ENCODE results near the gene AOAH.
"Not testable (repeated sequence)": the region's sequence is repeated elsewhere in the genome, so short reads cannot be mapped to it uniquely, and the experiment has no call there.

AOAH gene

DNA sequence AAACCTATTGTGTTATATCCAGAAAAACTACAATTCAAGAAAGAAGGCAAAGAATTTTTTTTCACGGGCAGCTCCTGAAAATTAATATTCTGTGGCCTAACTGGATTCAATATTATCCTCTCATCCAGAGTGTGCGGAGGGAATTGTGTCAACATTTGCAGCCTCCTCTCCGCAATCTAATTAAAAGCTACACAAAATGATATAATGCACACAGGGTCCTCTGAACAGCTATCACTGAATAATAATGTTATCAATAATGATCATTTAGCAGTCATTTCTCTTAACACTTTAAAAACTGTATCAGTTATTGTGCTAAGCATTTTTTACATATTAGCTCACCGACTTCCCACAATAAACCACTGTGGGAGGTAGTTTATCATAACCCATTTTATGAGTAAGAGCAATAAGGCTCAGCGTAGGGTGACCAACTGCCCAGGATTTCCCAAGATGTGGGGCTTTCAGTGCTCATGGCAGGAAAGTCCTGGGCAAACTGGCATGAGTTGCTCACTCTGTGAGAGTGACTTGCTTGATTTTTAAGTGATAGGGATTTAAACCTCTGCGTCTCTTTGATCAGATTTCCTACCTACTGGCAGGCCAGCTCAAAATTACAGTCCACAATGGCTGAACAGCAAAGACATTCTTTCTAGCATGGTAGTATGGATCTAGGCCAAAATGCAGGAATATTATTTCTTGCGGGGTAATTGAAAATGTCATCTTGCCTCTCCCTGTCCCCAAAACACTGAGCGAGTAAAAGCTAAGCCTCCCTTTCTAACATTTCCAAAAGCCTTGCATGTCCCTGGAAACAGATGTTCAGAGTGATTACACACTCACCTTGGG, 65.7 kb downstream of the AOAH start:
- DNase-seq (ENCODE audit: low read depth in 2 of 2): no peak

DNA sequence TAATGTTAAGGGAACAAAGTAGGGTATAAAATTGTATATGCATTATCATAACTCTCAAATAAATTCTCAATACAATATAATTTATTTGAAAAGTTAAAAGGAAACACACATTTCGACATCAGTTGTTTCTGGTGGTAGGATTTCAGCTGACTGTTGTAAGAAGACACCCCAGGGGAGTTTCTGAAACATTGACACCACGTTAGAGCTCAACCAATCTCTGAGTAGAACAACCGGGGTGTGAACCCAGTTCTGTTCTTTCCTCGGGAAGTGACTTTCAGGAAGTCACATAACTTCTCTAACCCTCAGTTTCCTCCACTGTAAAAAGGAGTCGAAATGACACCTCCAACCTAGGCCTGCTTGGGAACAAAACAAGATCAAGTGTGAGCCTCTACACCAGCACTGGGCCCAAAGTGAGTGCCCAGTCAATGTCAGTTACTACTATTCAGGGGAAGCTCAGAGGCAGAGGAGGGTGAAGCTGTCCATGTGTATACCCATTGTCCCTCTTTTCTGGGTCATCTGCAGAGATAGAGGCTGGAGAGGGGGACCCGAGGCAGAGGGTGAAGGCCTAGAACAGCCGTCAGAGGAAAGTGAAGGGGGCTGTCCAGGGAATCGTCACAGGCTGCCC, 67.1 kb downstream of the AOAH start:
- DNase-seq (ENCODE audit: low read depth in 2 of 2): no peak

DNA sequence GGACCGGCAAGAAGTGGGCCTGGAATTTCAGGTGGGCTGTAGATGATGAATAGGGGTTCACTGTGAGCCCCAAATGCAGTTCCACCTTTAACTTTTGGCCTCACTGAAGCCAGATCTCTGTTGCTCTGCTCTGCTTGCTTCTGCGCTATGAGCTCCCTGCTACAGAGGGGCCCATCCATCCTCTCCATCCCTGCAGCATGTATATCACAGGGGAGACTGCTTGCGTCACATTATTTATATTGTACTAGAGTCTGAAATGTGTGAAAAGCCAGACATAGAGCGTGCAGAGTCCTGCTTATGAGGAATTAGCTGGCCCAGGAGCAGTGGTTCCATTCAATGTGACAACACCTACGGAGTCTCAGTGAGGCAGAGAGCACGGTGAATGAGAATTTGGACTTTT, 69.9 kb downstream of the AOAH start:
- DNase-seq (ENCODE audit: low read depth in 2 of 2): no peak

DNA sequence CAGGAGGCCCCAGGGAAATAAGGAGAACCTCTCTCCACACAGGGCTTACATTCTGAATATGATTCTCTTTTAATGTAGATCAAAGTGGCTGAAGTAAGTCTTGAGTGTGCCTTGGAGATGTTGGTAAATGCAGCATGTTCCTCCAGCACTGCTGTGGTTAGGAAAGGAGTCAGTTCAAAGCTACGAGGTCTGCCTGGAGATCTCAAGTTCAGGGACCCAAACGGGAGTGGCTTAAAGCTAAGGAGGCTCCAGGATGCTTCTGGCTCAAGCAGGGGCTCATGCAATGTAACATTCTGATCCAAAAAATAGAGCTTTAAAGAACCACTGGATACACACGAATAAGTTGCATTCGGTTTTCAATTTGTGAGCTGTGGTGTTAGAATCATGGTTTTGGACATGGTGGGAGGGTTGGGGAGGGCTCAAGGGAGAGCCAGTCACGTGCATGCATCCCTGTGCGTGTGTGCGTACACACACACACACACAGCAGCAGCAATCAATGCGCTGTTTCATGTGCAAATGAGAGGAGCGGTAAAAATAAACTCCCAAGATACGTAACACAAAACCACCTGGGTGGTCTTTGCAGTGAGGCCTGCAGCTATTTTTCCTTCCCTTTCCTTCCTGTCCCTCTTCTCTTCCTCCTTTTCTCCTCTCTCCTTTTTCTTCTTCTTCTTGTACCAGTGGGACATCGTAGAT, 70.5 kb downstream of the AOAH start:
- DNase-seq (ENCODE audit: low read depth in 2 of 2): no peak

DNA sequence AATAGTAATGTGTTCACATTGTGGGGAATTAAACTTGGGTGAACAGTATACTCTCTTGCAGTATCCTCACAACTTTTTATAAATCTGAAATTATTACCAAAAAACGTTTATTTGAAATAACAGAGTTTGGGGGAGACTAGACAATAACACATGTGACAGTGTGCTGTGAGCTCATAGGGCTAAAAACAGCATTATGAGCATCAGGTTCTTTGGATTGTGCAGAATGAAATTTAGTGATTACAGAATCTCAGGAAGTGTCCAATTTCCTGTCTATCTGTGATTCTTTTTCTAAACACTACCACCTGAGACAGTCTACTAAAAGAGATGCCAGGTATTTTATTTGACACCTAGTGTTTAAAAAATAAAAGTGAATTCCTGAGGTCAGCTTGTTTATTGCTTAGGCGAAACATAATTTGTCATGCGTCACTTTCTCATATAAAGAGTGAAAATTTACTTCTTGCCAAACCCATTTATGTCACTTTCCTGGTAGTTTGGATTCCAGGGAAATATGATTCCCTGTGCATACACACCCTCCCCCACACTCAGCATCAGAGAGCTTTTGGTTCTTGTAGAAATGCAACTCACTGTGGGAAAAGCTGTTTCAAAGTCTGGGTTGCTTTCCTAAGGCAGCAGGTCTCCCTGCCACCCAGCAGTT, 71.2 kb downstream of the AOAH start:
- DNase-seq (ENCODE audit: low read depth in 2 of 2): no peak

DNA sequence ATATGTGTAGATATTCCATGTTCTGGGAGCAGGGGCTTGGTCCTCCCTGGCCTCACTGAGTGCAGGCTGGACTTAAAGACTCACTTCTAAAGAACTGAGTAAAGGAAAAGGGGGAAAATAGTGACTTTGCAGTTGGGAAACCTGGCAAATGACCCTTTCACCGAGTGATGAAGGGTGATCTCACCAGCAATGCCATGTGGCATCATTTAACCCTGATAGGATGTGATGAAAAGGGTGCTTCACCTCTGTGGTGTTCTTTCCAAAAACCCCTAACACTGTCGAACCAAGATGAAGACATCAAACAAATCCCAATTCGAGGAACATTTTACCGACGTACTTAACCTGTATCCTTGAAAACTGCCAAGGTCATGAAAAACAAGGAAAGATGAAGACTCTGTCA, 71.9 kb downstream of the AOAH start:
- no peak for DNase-seq (ENCODE audit: low read depth in 2 of 2)

DNA sequence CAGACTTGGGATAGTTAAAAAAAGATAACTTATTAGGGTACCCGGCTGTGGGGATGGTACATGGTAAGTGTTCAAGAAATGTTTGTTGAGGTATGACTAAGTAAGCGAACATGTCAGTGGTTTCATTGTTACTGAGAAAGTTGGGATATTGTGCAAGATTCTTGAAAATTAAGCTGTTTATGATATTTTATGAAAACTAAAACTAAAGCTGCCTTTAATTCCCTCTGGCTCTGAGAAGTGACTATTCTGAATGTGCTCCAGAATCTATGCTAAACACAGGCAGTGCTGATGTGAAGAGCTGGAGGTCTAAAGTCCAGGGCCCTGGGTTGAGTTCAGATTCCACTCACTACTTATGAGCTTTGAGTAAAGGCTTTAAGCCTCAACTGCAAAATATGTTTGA, 72.9 kb downstream of the AOAH start:
- DNase-seq (ENCODE audit: low read depth in 2 of 2): no peak

DNA sequence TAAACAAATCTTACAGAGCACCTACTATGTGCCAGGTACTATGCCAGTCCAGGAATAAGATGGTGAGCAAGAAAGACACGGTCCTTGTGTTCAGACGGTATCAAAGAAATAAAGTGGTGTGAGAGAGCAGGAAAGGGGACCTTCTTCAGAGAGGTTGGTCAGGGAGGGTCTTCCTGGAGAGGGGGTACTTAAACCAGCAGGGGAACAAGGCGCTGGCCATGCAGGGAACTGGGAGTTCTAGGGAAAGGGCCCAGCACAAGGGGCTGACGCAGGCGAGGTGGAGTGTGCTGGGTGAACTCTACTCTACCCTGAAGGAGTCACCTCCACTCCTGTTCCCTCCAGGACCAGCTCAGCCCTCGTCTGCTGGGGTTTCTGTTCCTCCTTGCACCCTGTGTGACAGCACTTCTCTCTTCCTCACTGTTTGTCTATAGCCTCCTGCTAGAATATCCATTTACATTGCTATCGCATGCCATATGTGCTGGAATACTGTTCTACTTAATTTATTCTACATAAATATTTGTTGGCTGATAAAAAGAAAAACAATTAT, 73.5 kb downstream of the AOAH start:
- no peak for DNase-seq (ENCODE audit: low read depth in 2 of 2)

DNA sequence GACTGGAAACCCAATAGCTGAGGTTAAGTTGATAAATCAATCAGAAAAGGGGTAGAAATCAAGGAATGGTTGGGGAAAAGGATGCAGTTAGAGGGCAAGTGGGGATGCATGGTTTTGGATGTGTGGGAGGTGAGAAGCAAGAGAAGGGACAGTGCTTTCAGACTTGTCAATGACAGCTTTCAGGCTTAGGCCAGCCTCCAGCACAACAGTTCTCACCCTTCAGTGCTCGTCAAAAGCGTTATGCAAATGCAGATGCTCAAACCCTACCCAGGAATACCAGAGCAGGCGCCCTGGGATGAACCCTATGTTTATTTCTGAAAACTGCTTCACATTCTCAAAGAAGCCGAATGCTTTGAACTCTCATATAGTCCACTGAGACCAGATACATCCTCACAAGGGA, 74.0 kb downstream of the AOAH start:
- DNase-seq (ENCODE audit: low read depth in 2 of 2): no peak

DNA sequence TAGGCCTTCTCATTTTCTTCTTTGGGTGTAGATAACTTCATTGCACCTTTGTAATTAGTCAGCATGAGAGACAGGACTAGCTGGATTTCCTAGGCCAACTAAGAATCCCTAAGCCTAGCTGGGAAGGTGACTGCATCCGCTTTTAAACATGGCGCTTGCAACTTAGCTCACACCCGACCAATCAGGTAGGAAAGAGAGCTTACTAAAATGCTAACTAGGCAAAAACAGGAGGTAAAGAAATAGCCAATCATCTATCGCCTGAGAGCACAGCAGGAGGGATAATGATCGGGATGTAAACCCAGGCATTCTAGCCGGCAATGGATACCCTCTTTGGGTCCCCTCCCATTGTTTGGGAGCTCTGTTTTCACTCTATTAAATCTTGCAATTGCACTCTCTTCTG, 75.0 kb downstream of the AOAH start:
- DNase-seq (ENCODE audit: low read depth in 2 of 2): not testable (repeated sequence)

DNA sequence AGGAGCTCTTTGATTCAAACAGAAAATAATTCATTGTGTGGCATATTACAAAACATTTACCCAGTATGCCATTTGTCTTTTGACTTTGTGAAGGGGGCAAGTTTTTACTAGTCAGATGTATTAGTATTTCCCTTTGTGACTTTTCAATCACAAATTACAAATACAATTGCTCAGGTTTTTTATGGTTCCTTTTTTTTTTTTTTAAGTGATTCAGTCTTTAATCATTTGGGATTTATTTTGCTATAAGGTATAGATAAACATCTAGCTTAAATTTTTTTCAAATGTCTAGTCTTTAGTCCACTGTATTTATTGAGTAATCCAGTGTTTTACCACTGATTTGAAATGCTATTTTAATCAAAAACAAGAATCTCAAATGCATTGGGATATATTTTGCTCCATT, 75.9 kb downstream of the AOAH start:
- DNase-seq (ENCODE audit: low read depth in 2 of 2): no peak

DNA sequence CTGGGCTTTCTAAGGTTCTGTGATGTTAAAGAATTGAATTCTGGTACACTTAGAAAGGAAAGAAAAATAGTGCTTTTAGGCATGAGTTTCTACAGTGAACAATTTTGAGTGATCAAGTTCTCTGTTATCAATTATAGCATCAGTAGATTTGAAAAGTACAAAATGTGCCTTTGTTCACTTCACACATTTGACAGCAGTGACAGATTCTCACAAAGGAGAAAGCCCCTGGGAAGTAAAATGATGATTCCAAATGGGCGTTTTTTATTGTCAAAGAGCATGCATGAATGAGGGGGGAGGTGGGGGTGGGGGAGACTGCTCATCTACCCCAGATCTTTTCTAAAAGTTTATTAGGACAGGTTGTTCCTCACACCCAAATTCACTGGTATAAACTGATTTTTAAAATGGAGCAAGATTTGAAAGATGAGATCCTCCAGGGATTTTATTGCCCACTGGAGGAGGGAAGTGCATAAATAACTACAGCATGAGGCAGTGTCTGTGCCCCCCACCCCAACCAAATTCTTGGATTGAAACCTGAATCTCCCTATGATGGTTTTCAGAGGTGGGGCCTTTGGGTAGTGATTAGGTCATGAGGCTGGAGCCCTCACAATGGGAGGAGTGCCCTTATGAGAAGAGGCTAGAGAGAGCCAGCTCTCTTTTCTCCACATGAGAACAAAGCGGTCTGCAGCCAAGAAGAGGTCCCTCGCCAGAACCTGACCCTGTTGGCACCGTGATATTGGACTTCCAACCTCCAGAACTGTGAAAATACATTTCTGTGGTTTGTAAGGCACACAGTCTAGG, 79.5 kb downstream of the AOAH start:
- no peak for DNase-seq (ENCODE audit: low read depth in 2 of 2)

DNA sequence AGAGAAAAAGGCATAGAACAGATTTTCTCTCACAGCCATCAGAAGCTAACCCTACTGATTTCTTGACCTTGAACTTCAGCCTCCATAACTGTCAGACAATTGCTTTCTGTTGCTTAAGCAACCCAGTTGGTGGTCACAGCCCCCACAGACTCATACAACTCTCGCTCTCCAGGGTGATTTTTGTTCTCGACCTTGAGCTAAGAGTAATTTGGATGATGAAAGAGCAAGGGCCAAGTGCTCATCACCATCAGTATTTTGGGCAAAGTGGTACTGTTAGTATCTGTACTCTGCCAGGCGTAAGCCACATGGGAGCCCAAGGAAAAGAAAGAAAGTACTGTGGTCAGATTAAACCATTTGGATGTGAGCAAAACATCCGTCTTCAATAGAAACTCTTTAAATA, 81.9 kb downstream of the AOAH start:
- DNase-seq (ENCODE audit: low read depth in 2 of 2): no peak

DNA sequence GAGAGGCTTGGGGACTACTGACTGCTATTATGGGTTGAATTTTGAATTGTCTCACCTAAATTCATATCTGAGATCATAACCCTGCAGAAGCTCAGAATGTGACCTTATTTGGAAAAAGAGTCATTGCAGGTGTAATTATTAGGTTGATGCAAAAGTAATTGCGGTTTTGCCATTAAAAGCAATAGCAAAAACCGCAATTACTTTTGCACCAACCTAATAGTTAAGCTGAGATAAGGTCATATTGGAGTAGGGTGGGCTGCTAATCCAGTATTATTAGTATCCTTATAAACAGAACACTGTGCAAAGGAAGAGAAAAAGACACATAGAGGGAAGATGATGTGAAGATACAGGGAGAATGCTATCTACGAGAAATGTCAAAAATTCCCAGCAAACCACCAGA, 82.3 kb downstream of the AOAH start:
- no peak for DNase-seq (ENCODE audit: low read depth in 2 of 2)

DNA sequence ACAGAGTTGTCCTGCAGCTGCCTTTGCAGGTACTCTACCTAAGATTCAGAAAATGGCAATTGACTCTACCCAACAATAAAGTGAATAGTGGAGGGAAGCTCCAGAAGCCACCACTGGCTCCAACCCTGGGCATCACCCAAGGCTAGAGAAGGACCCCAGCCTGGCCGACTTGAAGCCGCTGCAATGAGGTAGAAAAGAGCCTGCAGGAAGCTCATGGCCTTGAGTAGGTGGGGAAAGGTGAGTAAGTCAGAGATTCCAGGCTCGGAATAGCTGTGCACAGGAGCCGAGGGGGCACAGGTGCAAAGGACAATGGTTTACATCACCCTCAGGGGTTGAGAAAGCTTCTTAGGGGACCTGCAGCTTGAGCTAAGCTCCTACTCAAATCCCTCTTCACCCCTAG, 83.6 kb downstream of the AOAH start:
- DNase-seq (ENCODE audit: low read depth in 2 of 2): no peak

DNA sequence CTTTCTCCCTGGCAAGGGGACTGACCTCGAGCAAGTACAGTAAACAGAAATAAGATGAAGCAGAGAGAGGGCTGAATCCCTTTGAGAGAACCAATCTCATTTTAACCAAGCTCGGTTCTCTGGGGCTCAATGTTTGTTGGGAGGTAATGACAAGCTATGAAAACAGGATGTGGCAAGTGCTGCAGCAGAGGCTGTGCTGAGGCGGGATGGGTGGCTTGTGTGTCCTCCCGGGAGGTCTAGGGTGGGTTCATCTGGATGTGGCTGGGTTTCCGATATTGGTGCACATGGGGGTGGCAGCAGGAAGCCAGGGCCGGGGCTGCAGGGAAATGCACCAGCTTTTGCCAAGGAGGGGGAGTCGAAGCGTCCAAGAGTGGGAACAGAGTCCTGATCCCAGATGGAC, 84.5 kb downstream of the AOAH start:
- no peak for DNase-seq (ENCODE audit: low read depth in 2 of 2)

DNA sequence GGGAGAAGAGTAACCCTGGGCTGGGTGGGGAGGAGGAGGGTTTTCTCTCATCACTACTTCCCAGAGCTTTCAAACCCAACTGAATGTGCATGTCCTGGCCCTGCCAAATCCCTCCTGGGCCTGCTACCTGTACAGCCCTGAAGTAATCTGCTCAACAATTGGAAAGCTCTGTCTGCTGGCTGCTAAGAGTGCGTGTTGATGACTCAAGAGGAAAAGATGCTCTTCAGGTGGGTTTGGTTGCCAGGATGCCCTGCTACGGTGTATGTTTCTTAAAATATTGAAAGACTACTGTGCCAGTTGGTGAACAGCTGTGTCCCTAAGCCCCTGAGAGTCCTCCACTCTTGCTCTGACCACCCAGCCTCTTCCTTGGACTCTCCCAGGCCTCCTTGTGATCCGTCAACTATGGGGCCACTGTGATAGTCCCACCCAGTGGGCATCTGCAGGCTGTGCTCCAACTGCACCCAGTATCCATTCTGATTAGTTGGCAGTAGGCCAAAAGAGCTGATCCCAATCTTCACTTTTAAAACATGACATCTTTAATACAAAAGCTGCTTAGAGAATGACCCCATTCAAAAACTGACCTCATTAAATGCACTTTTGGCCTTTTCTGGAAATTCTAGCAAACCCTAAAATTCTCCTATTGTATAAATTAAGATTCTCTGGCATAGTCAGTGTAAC, 85.6 kb downstream of the AOAH start:
- no peak for DNase-seq (ENCODE audit: low read depth in 2 of 2)

DNA sequence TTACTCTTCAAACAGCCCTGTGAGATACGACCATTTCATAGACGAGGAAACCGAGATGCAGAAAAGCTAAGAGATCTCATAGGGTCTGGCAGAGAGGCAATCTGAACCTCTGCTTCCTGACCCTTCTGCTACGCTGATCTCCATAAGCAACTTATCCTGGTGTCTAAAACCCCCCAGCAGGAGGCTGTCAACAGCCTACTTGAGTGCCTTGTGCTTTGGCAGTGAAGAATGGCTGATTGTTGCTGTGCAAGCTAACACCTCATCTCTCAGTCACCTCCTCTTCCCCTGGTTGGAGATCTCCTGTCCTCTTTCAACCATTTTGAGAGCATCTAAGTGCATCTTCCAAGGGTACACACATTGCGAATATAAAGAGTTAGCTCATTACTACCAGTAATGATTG, 86.2 kb downstream of the AOAH start:
- no peak for DNase-seq (ENCODE audit: low read depth in 2 of 2)

DNA sequence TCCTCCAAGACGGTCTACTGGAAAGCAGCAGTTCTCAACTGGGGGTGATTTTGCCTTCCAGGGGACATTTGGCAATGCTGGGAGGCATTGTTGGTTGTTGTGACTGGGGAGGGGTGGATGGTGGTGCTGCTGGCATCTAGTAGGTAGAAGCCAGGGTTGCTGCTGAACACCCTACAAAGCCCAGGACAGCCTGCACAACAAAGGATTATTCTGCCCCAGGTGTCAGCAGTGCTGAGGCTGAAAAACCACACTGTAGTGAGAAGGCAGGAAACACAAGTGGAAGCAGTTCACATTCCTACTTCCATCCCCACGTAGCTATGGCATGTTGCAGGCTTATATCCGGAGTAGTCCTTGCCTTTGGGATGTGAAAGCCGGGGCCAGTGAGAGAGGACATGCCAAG, 86.9 kb downstream of the AOAH start:
- no peak for DNase-seq (ENCODE audit: low read depth in 2 of 2)

DNA sequence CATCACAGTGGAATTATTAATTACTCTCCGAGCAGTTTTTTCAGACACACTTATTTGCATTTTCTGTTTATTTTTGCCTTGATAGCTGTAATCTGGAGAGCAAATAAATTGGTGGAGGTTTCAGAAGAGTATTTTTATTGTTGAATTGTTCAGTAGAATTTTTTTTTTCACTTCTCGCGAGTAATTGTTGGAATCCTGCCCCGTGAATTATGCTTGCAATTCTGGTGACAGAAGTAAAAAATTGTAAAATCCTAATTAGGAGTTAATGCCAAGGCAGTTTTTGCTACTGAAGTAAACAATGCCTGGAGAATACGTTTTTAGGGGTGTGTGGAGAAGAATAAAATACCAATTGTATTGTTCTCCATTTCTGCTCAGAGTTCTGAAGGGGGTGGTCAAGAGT, 88.2 kb downstream of the AOAH start:
- DNase-seq (ENCODE audit: low read depth in 2 of 2): no peak

DNA sequence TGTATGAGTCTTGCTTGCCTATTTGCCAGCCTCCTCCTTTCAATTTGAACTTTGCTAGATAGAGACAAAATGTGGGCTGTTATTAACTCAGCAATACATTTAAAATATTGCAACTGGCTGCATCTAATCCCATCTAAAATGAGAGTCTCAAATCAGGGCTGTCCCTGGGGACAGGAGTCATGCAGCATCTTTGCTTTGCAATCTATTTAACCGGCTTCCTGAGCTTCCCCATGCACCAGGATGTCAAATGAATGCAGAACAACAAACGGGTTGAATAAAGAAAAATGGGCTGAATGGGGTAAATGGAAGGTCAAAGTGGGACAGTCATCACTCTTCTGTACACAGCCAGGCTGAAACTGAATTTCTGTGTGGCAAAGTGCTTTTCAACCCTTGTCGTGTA, 89.2 kb downstream of the AOAH start:
- DNase-seq (ENCODE audit: low read depth in 2 of 2): no peak
